HS-27A (cell line): ENCODE measurements around the gene MAP3K20.
"Not testable (repeated sequence)": the region's sequence is repeated elsewhere in the genome, so short reads cannot be mapped to it uniquely, and the experiment has no call there.

ENCODE experiments used
- DNase-seq: peaks from one replicate; pipeline ENCODE4 v3.0.0-alpha.2; 2012; ENCODE audit warnings: low read depth, missing footprints

Gene MAP3K20

DNA sequence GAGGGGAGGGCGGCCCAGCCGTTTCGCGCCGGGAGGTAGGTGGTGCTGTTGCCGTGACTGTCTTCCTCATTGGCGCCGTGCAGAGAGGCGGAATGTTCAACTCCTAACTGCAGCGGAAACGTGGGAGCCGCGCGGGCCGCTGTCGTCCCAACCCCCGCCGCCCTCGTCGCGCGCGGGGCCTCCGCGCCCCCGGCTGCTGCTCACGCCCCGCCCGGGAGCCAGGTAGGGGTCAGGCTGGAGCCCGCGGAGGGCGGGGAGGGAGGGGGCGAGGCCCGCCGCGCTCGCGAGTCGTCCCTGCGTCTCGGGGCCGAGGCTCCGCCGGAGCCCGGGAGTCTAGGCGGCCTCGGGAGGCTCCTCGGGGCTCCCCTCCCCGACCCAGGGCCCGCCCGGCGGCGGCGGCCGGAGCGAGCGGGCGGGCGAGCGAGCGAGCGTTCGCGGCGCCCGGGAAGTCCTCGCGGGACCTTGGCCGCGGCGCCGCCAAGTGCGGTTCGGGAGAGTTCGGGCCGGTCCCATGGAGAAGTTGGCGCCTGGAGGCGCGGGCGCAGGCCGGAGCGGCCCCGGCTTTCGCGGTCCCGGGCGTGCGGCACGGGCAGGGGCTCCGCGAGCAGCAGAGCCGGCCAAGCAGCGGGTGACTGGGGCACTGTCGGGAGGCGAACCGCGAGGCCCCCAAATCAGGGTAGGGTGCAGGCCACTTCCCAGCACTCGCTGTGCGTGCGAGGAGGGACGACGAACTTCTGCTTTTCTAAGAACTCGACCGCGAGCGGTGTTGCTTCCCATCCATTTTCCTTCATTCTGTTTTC lies at the start of gene MAP3K20:
MAP3K20 (plus strand) TSS at position 66 of the 800 bp plus-strand sequence. CDS start 15,186 bp downstream, outside the sequence.
- DNase-seq, result no peak

DNA sequence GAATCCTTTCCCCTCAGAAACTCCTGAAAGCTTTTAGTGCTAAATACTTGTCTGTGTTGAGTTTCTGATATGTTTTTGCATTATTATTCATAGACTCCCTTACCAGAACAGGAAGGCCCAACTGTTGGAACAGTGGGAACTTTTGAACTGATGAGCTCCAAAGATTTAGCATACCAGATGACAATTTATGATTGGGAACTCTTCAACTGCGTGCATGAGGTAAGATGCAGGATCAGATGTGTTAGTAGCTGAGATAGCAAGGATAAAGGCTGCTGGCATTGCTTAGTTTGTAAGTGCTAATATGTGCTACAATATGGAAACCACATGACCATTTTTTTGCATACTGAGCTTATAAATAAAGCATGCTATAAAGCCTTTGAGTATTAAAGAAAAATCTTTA lies 49.2 kb upstream of the MAP3K20 start:
- DNase-seq, result no peak

DNA sequence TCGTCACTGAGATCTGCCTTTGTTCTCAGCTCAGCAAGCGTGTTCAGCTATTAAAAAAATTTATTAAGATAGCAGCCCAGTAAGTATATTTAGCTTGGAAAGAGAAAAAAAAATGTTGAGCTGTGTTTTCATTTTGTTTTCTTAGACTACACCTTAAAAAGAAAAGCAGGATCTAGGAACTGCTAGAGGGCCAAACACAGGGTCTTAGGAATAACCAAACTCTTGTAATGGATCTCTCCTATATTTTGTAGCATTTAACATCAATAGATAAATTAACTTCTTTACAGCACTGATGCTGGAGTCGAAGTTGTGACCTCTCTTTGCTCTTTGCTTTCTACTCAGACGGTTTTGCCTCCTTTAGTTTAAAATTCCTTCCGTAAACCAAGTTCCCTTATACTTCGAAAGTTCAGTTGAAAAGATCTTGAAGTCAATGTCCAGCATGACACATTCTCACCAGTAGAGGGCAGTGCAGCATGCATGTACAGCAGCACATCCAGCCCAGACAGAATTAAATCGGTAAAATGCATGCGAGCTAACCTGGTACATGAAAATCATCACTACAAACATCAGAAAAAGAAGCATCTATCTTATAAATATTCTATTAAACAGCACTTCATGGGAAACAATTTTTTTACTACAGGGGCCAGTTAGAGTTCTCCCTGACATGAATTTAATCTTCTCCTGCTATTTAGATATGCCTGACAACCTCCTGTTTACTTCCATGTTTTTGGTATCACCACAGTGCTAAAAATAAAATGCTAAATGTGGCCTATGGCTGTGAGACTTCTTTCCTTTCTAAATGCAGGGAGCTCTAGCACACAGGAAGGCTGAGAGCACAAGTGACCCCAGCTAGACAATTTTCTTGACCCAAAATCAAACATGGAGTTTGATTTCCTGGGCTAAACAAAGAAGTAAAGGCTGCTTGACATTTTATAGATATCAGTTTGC lies 48.2 kb upstream of the MAP3K20 start:
- peak; percentile 53 for DNase-seq

DNA sequence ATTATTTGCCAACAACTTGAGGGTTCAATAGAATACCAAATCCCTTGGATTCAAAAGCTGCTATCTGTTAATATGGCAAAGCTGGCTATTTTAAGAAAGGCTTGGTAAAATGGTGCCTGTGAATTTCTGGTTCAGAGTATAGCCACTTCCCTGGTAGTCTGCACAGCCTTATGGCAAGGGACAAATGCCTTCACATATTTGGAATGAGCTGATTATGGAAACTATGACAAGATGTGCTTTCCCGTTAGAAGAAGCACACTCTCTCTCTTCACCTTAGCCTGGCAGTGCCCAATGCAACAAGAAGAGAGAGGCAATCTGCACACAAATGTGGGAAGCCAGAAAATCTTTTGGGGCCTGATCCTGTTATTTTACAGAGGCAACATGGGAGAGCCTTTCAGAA lies 47.5 kb upstream of the MAP3K20 start:
- no peak for DNase-seq

DNA sequence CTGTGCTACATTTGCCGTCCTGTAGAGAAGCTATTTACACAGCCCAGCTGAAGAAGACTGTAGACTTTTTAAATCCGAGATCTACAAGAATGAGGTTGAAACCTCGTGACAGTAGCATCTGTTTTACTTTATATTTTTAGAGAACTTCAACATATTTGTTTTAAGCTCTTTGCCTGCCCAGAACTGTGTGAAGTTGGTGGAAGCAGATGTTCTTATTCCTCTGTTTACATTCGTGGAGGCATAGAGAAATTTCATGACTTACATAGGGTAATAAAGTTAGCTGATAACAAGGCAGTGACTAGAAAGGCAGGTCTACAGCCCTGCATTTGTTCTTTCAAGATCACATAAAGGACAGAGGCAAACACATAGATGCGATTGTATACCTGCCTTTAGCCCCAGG lies 47.0 kb upstream of the MAP3K20 start:
- DNase-seq, result no peak

DNA sequence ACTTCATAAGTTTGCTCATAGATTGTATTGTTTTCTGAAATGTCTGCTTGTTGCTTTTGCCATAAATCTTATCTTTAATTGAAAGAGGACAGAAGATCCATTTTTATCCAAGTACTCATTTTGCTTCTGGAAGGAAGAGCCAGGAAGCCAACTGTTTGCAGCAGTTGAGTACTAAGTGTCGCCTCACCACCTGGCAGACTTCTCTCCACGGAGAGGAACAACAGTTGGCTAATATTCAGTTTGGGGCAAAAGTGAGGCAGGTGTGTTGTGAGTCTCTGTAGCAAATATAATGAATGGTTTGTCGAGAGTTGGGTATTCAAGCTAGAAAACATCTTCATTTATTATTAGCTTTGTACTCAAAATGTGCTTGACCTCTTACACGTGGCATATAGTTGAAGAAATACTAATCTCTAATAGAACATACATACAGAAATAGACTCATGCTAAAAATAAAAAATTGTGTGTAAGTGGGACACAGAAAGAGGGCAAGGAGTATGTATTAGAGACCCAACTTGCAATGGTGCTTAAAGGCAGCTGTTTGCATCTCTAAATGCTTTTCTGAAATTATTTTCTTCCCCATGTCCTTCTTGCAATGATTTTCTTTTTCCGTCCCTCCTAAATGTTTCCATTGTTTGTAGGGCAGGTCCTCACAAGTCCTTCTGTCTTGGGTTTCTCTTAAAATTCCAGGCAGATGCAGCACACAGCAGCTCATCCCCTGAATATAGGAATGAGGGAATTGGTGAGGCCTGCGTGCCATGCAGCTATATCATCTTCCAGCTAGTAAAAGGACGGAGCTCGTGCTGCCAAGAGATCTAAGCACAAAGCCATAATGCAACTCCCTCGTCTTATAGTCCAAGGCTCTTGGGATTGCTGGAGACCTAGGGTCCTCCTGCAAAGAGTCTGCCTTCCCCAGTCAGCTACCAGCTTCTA lies 44.8 kb upstream of the MAP3K20 start:
- DNase-seq, result no peak

DNA sequence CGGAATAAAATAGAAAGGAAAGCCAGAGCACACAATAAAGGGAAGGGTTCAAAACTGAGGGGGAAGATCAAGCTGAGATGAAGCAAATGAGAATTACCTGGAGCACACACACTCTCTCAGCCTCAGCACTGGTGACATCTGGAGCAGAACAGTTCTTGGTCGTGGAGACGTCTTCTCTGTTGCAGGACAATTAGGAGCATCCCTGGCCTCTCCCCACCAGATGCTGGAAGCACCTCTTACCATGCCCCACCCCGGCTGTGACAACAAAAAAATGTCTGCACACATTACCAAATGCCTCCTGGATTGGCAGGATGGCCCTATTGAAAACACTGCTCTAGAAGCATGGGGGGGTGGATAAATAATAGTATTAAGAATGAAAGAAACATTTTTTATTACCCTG lies 43.6 kb upstream of the MAP3K20 start:
- DNase-seq, result no peak

DNA sequence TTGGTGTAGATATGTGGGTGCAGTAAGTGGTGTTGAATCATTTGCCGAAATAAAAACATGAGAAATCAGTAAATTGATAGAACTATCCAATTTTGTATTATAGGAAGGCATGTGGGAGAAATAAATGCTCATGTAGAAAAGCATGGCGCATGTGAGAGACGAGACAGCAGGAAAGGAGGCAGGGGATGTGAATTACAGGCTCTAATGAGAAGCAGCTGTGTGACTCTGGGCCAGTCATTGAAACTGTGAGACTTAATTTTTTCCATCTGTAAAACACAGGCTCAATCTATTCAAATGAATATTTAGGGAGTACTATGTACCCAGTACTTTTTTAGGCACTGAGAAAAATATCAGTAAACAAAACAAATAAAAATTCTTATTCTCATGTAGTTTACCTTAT lies 42.6 kb upstream of the MAP3K20 start:
- DNase-seq, result no peak

DNA sequence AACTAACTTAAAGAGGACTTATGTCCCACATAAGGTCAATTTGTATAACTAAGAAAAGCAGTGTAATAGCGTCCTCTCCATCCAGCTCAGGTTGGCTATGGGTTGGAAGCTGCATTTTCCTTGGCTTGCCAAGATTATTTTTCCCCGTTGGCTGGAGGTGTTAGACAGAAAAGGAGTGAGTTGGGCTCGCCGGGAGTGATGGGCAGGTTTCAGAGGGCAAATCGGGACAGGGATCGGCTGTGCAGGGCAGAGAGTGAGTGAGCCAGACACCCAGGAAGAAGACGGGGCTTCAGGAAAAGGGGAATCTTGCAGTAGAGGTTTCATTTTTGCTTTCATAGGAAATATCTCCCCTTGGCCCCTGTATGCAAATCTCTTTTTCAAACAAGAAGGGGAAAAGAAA lies 41.5 kb upstream of the MAP3K20 start:
- DNase-seq, result no peak

DNA sequence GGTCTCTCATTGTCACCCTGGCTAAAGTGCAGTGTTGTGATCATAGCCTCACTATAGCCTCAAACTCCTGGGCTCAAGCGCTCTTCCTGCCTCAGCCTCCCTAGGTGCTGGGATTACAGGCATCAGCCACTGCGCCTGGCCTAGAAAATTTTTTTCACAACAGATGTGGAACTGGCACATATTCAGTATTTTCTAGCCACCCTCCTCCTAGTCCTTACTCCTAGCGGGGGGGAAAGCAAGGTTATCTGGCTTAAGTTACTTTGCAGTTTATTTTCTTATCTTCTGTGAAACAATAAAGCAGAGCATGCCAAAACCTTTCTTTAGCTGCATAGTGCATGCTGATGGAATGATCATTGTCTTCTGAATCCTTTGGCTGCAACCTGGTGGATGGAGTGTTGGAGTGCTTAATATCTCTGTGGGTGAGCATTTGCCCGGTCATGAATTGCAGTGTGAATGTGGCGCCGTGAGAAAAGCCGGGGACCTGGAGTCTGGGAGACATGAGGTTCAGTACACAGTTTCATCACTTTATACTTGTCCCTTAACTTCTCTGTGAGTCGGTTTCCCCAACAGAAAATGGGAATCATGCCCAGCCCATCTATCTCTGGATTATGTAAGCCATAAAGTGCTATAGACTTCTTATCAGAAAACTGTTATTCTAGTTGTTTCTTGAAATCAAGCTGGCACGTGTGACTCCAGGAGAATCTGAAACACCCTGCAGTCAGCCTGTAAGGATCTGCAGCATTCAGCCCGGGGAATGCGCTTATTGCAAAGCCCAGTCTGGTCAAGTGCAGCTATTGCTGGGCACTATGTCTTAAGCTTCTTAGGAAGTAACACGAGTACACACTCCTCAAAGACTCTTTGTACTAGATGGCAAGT lies 38.2 kb upstream of the MAP3K20 start:
- DNase-seq, result no peak

DNA sequence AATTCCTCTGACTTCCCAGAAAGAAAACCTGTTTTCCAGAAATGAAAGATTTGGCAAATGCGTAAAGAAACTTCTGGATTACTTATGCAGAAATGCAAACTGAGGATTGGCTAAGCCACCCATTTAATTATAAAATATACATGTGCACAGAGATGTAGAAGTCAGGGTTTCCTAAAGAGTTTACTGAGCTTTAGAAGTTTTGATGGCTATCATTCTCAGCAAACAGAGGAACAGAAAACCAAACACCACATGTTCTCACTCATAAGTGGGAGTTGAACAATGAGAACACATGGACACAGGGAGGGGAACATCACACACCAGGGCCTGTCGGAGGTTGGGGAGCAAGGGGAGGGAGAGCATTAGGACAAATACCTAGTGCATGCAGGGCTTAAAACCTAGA lies 37.4 kb upstream of the MAP3K20 start:
- not testable (repeated sequence) for DNase-seq

DNA sequence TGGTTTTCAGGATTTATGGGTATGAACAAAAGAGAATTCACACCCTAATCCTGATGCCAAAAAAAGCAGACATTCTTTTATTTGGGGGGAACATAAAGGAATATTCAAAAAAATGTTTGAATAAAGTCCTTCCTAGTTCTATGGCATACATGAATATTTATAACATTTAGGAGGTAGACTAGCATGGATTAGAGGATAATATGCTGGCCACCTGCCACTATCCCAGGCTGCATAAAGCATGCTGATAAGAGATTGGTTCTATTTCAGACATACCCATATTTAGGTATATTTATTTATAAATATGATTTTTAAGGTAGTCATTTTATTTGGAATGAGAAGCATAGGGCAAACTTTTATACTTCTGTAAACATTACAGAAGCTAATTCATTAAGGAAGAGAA lies 34.9 kb upstream of the MAP3K20 start:
- DNase-seq, result no peak

DNA sequence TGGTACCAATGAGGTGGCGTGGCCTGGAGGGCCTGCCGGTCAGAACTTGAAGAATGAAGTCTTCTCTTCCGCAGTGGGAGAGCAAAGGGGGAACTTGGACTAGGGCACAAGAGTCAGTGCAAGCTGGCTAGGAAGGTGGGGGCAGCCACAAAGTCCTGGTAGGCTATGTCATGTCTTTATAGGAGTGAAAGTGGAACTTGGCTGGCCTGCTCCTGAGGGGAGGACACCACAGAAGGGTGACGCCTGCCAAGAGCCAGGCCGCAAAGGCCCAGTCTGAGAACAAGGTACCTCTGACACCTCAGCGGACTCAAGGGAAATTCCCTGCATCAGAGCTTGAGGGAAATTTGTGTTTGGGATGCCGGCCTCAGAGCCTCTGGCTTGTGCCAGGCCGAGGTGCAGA lies 32.2 kb upstream of the MAP3K20 start:
- DNase-seq, result no peak

DNA sequence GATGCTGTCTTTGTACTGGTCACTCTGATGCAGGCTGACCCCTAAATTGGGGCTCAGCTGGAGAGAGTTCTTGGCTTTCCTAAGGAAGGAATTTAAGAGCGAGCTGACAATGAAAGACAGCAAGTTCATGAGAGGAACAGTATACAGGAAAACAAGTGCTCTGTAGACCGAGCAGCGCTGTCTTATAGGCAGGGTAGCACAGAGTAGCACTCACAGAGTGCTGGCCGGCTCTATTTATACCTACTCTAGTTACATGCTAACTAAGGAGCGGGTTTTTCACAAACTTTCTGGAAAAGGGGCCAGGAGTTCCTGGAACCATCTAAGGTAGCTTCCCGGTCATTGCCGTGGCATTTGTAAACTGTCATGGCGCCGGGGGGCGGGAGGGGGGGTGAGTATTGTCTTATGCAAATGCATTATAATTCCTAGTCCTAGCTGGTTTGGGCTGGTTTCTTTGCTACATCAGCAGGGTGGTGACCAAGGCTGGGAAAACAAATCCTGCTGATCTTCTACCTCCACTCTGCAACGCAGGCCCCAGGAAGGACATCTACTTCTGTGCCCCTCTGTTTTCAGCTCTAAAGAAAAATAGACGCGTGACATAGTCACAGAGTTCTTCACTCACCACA lies 31.6 kb upstream of the MAP3K20 start:
- no peak for DNase-seq

DNA sequence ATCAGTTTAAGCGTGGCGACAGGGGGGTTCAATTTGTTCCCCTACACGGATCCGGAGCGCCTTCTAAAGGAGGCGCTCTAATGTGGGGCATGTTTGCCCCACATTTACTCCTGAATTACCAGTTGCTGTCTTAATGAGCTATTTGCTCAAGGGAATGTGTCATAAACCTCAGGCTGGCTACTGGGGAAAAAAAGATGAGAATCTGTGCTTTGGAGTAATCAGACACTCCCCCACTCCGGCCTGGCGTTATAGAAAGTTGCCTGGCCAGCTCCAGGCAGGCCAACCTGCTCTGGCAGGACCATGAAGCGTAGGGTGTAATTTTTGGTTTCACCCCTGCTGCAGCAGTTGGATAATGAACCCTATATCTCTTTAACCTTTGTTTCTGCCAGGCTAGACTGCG lies 31.0 kb upstream of the MAP3K20 start:
- DNase-seq, result no peak

DNA sequence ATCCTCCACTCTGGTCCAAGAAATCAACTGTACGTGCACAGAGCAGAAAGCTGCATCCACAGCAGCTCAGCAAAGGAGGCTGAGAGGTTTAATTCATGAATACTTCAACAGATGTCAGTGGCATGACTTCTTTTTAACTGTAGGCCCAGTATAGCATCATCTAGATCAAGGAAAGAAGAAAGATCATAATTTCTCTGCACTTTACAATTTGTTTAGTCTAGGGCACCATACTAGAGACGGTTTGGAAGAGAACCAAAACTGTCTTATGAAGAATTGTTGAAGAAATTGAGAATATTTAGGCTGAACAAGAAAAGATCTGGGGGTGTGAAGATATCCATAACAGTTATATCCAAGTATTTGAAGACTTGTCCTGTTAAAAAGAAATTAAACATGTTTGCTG lies 30.5 kb upstream of the MAP3K20 start:
- no peak for DNase-seq

DNA sequence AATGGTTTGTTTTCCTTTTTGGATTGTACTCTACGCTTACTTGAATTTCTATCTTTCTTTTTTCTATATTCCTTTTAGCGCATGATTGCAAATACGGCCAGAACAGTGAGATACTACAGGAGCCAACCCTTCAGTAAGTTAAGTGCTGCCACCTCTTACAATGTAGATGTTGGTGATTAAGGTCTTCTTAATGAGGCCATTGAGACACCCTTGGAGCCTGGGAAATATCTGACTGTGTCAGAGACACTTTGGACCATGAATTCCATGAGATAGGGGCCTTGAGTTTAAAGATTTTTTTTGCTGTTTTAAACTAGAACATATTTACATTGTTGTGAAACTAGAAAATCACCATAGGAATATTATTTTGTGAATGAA lies 27.1 kb upstream of the MAP3K20 start:
- DNase-seq, result no peak

DNA sequence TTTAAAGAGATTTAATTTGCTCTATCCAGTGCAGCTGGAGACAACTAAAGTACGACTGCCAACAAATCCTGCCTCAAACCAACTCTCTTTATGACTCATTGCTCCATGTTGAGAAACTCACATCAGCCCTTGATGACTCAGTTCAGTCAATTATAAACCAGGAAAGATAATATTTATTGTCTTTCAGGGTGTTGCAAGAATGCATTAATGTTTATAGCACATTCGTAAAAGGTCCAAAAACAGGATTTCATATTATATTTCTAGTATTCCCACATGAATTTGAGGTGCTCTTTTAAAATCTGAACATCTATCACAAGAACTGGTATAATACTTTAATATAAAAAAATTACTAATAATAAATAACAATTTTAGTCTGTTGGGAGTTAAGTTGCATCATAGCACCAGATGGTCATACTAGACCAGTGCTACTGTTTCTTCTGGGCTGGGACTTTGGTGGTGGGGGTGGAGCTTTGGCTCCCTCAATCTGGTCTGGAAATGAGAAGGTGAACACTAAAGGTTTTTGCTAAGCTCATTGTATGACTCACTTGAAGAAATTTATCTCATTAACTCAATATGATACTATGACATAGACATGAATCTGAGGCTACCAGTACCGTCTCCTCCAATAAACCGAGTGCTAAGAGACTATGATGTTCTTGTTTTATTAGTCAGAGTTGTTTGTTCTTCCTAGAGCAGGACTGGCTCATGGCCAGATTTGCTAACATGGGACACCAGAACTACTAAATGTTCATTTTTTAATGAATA lies 26.6 kb upstream of the MAP3K20 start:
- peak; percentile 66 for DNase-seq

DNA sequence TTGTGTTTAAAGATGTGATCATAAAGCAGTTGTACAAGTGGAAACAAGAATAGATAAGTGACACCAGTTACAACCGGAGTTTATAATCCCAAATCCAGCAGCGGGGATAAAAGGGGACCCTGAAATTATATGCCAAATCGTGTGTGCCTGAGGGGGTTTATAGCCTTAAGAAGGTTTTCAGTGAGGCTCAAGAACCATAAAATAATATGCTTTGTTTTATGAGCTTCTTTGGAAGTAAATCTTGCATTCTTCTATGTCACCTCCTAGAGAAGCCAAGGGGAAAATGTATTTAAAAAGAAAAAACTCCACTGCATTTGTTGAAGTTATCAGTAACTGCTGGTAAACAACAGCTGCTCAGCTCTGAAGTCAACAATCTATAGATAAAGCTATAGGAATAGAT lies 25.8 kb upstream of the MAP3K20 start:
- no peak for DNase-seq

DNA sequence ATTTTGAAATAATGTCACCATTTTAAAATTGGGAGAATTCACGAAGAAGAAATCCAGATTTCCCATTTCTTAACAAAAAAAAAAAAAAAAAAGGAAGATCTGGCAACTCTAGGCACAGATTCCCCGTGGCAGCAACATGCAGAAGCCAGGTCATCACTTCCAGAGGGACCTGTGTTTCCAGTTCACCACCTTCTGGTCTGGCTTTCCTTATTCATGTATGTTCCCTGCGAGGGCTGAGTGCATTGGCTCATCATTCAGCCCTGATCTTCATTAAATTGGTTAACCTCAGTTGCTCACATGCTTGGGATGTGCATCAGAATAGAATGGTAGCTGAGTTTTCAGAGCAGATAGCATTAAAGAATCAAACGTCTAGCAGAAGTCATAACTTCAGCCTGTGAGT lies 25.0 kb upstream of the MAP3K20 start:
- DNase-seq, result no peak
